A549 (cell line): ENCODE results near the gene SOSTDC1. TPM values are rescaled to one million over a fixed set of nuclear protein-coding genes. Genes with fewer than 3 reads are reported as not detected.

ENCODE experiments used
- polyA plus RNA-seq, 4 experiments: library from polyadenylated mRNA; depleted of rRNA in 3 of 4; stranded (reverse); fragments of >200 nt; fragmentation: RNase III in 1 of 4; extraction: RNeasy Plus Mini Kit Qiagen cat#74134 plus additional on column Dnase treatment in 1 of 4; gene quantifications; 2 replicates in 3 of 4; 3 replicates in 1 of 4; pipeline ENCODE4 v1.2.3, GENCODE V29; 2011 to 2017
- small RNA-seq, 6 experiments: library from RNA; depleted of rRNA; stranded (forward); fragments of <200 nt; gene quantifications; one replicate each; pipeline ENCODE3, GENCODE V24; 2012

Gene SOSTDC1
- polyA plus RNA-seq, 2 of the 4 experiments (the other 2 are of a cell fraction), result not detected

Small RNA genes within 50 kb of the gene (small RNA-seq; reads per million reads assigned to genes)
- 0 reads per million in 6 experiments for gene AC005014.3

Other genes starting within 250 kb of the SOSTDC1 start
- 0.58 and 0.88 TPM in 2 replicates for gene CRPPA, start 44.2 kb downstream of the SOSTDC1 start, polyA plus RNA-seq (2011; rRNA removed)
- gene CRPPA, start 44.2 kb downstream of the SOSTDC1 start, polyA plus RNA-seq (2017; fragmentation: RNase III; extraction: RNeasy Plus Mini Kit Qiagen cat#74134 plus additional on column Dnase treatment), result 0.46 to 0.78 TPM (median 0.59 TPM) in 3 replicates
- gene LRRC72, start 61.1 kb upstream of the SOSTDC1 start, polyA plus RNA-seq (2011; rRNA removed), result not detected in 2 replicates
- not detected in 3 replicates for gene LRRC72, start 61.1 kb upstream of the SOSTDC1 start, polyA plus RNA-seq (2017; fragmentation: RNase III; extraction: RNeasy Plus Mini Kit Qiagen cat#74134 plus additional on column Dnase treatment)
- 24.2 and 26.1 TPM in 2 replicates for gene ANKMY2, start 180.0 kb upstream of the SOSTDC1 start, polyA plus RNA-seq (2011; rRNA removed)
- gene ANKMY2, start 180.0 kb upstream of the SOSTDC1 start, polyA plus RNA-seq (2017; fragmentation: RNase III; extraction: RNeasy Plus Mini Kit Qiagen cat#74134 plus additional on column Dnase treatment), result 13.3 to 15.3 TPM (median 14.3 TPM) in 3 replicates
- 101 and 108 TPM in 2 replicates for gene BZW2, start 180.4 kb upstream of the SOSTDC1 start, polyA plus RNA-seq (2011; rRNA removed)
- gene BZW2, start 180.4 kb upstream of the SOSTDC1 start, polyA plus RNA-seq (2017; fragmentation: RNase III; extraction: RNeasy Plus Mini Kit Qiagen cat#74134 plus additional on column Dnase treatment), result 72.4 to 83.4 TPM (median 76.5 TPM) in 3 replicates